ENCODE measurements around the gene ALCAM. TPM values are rescaled to one million over a fixed set of nuclear protein-coding genes. Genes with fewer than 3 reads are reported as not detected.

ALCAM gene
- total and polyA plus RNA-seq, 2 of the 8 experiments (the other 6 are each of a cell fraction or from before 2014, with no cell fraction given) = 10.8 to 33.0 TPM

GRCh38 chr3:105328338-105328730, 38.4 kb upstream of the ALCAM start:
- Histone ChIP-seq H3K36me3 (ENCODE audit: control insufficient read depth in 2 of 4, insufficient read depth in 4 of 4, low read length in 3 of 4) (no peaks in the 10 kb centered on the region), H3K23ac (ENCODE audit: insufficient read length) (no peak overlapping the region), H3K4me3 (ENCODE audit: extremely low read depth in 1 of 4, insufficient read depth in 2 of 4, low read depth in 3 of 4, low read length in 4 of 4) (no peak overlapping the region), H2BK15ac (ENCODE audit: low read length) (no peak overlapping the region), H3K9me3 (ENCODE audit: insufficient read depth in 2 of 2, low read depth in 1 of 2, low read length in 1 of 2) (peaks cover 0 to 8% of the 10 kb centered on the region in 2 experiments; a peak in 1 of 4 replicates), H3K9ac (replicated peaks in 1 of 4; ENCODE audit: extremely low read depth in 1 of 4, low read depth in 3 of 4, low read length in 3 of 4) (no peak overlapping the region), H3K79me2 (ENCODE audit: control insufficient read depth in 1 of 2, insufficient read depth in 2 of 2, low read length in 2 of 2) (no peaks in the 10 kb centered on the region), H3K23me2 (ENCODE audit: low read depth, low read length) (no peaks in the 10 kb centered on the region), H2BK20ac (ENCODE audit: low read length) (no peak overlapping the region), H4K91ac (replicated peaks; ENCODE audit: insufficient read length, low read length) (no peak overlapping the region), H2AK5ac (ENCODE audit: low read depth, low read length) (no peak overlapping the region), H3K4me1 (replicated peaks in 1 of 4; ENCODE audit: control insufficient read depth in 3 of 4, insufficient read depth in 4 of 4, low read length in 3 of 4) (no peaks in the 10 kb centered on the region), H3K4ac (replicated peaks; ENCODE audit: insufficient read length, low read depth, low read length) (no peak overlapping the region), H4K8ac (ENCODE audit: extremely low read depth, insufficient read depth, low read length) (no peak overlapping the region), H2BK12ac (ENCODE audit: low read depth, low read length) (no peak overlapping the region), H3K18ac (ENCODE audit: extremely low read depth, low read length) (no peak overlapping the region), H4K5ac (ENCODE audit: insufficient read length, low read depth, low read length) (no peak overlapping the region), H2BK5ac (ENCODE audit: low read depth, low read length) (no peak overlapping the region), H3K27ac (ENCODE audit: low read depth, low read length) (no peak overlapping the region), H3K79me1 (ENCODE audit: low read depth, low read length) (no peaks in the 10 kb centered on the region), H2BK120ac (replicated peaks; ENCODE audit: low read depth, low read length) (no peak overlapping the region), H4K20me1 (replicated peaks in 1 of 2; ENCODE audit: control insufficient read depth in 1 of 2, insufficient read depth in 2 of 2, low read length in 2 of 2) (no peaks in the 10 kb centered on the region), H3K4me2 (ENCODE audit: insufficient read depth in 1 of 2, low read depth in 2 of 2, low read length in 2 of 2) (no peak overlapping the region), H3K14ac (ENCODE audit: insufficient read length) (no peak overlapping the region), H3K56ac (replicated peaks; ENCODE audit: insufficient read length, low read depth, low read length) (no peak overlapping the region), H2AFZ (ENCODE audit: low read length) (no peak overlapping the region), H3K27me3 (replicated peaks in 1 of 4; ENCODE audit: control insufficient read depth in 3 of 4, extremely low read depth in 1 of 4, insufficient read depth in 3 of 4, low read length in 3 of 4) (no peaks in the 10 kb centered on the region)
- 91% methylated on average over 2 of the region's 2 CpGs; no CpG with 5 or more reads in 1 of the 2 experiments for WGBS, 2 experiments (ENCODE audit: extremely low coverage in 1 of 2, insufficient coverage in 1 of 2, insufficient read length in 1 of 2, insufficient replicate concordance in 2 of 2, low coverage in 1 of 2, low lambda C conversion rate in 2 of 2, missing lambda C conversion rate in 1 of 2)
- DNase-seq (ENCODE audit: low read depth in 1 of 2, low spot score in 2 of 2) = no peak
- FAIRE-seq = no peak
- ChIA-PET POLR2A (ENCODE audit: partially characterized antibody) (no interaction called here), CTCF (ENCODE audit: partially characterized antibody) (interaction anchor here (0.6 to 0.7 kb wide), 2 partner anchors 91 to 264 kb away, joined by 3 read pairs; no protein-coding TSS in a partner anchor)
- no peak for TF ChIP-seq SP1 (IDR thresholded peaks at IDR 0.05; ENCODE audit: low read depth, low read length)
- no peak for TF ChIP-seq CBX8 (IDR thresholded peaks at IDR 0.05; ENCODE audit: borderline replicate concordance, low read depth, low read length)
- TF ChIP-seq USF2 (IDR thresholded peaks at IDR 0.05; ENCODE audit: low read length) = no peak
- no peak for TF ChIP-seq CHD1 (IDR thresholded peaks at IDR 0.05; ENCODE audit: low read depth, low read length)
- no peak for TF ChIP-seq CBX5 (IDR thresholded peaks at IDR 0.05; ENCODE audit: low read depth, low read length)
- TF ChIP-seq NANOG (IDR thresholded peaks at IDR 0.05; ENCODE audit: insufficient read depth, low read depth, low read length, poor library complexity, severe bottlenecking) = no peak
- TF ChIP-seq PHF8 (conservative IDR thresholded peaks at IDR 0.05; ENCODE audit: low read depth, low read length) = no peak
- TF ChIP-seq POLR2AphosphoS5 (IDR thresholded peaks at IDR 0.05; ENCODE audit: low read depth, low read length) = no peak
- TF ChIP-seq KDM1A (IDR thresholded peaks at IDR 0.05; ENCODE audit: borderline replicate concordance, low read length) = no peak
- no peak for TF ChIP-seq KDM5A (IDR thresholded peaks at IDR 0.05; ENCODE audit: low read length)
- no peak for TF ChIP-seq TEAD4 (IDR thresholded peaks at IDR 0.05; ENCODE audit: low read depth, low read length)
- TF ChIP-seq CTBP2 (IDR thresholded peaks at IDR 0.05; ENCODE audit: borderline replicate concordance, insufficient read depth, insufficient read length, low read length) = no peak
- TF ChIP-seq RAD21 (IDR thresholded peaks at IDR 0.05 in 1 of 2, conservative IDR thresholded peaks at IDR 0.05 in 1 of 2; ENCODE audit: low read depth in 2 of 2, low read length in 2 of 2) = no peak

All from H1 (cell line).